Neuronal stem cell (in vitro differentiated cells): Measurements from ENCODE around the gene KCNJ11.

Experiments
- DNase-seq: peaks from one replicate; pipeline ENCODE4 v3.0.0-alpha.2; 2013; ENCODE audit warnings: low spot score
- H2AFZ ChIP-seq: one replicate; pipeline ENCODE4 v1.6.1; 2013; ENCODE audit warnings: mild to moderate bottlenecking, low read length, inconsistent platforms
- H2AK5ac ChIP-seq: 2 replicates; pipeline ENCODE4 v1.6.1; 2013; ENCODE audit warnings: low read depth, mild to moderate bottlenecking, inconsistent platforms, low read length, moderate library complexity, mixed read lengths
- H2BK120ac ChIP-seq: 2 replicates; pipeline ENCODE4 v1.6.1; 2013; ENCODE audit warnings: low read depth, mild to moderate bottlenecking, inconsistent platforms, low read length, moderate library complexity, mixed read lengths
- H2BK12ac ChIP-seq: one replicate; pipeline ENCODE4 v1.6.1; 2013; ENCODE audit warnings: low read length, inconsistent platforms
- H2BK15ac ChIP-seq: 2 replicates; pipeline ENCODE4 v1.6.1; 2013; ENCODE audit warnings: mild to moderate bottlenecking, low read length, inconsistent platforms, mixed read lengths
- H2BK5ac ChIP-seq: one replicate; pipeline ENCODE4 v1.6.1; 2013; ENCODE audit warnings: inconsistent platforms, mild to moderate bottlenecking, low read length, moderate library complexity
- H3K14ac ChIP-seq: one replicate; pipeline ENCODE4 v1.6.1; 2013; ENCODE audit warnings: low read length, inconsistent platforms
- H3K18ac ChIP-seq: 2 replicates; pipeline ENCODE4 v1.6.1; 2013; ENCODE audit warnings: low read length, inconsistent platforms
- H3K23ac ChIP-seq: 2 replicates; pipeline ENCODE4 v1.6.1; 2013; ENCODE audit warnings: low read depth, mild to moderate bottlenecking, mixed read lengths, low read length, inconsistent platforms; ENCODE audit not compliant: poor library complexity
- H3K27ac ChIP-seq: replicated peaks from 3 replicates; pipeline ENCODE4 v1.5.1; 2013; ENCODE audit warnings: low read length, inconsistent platforms
- H3K27me3 ChIP-seq, 3 experiments: 2 replicates each; pipeline ENCODE4 v1.6.1; 2013; ENCODE audit warnings: low read length in 3 of 3, mild to moderate bottlenecking in 2 of 3, inconsistent platforms in 1 of 3, low read depth in 1 of 3, mixed read lengths in 1 of 3, moderate library complexity in 1 of 3; ENCODE audit not compliant: control insufficient read depth in 3 of 3, insufficient read depth in 3 of 3
- H3K36me3 ChIP-seq, 2 donors: replicated peaks in 1 of 2; 2 replicates each; pipeline ENCODE4 v1.6.1; 2013; ENCODE audit warnings: low read length in 2 of 2; ENCODE audit not compliant: control insufficient read depth in 2 of 2, insufficient read depth in 2 of 2
- H3K4ac ChIP-seq: 2 replicates; pipeline ENCODE4 v1.6.1; 2013; ENCODE audit warnings: inconsistent platforms, mild to moderate bottlenecking, low read length, moderate library complexity
- H3K4me1 ChIP-seq, 2 donors: 1 replicate in 1 of 2; 2 replicates in 1 of 2; pipeline ENCODE4 v1.6.1; 2013; ENCODE audit warnings: low read length in 2 of 2, low read depth in 1 of 2; ENCODE audit not compliant: control insufficient read depth in 2 of 2, insufficient read depth in 1 of 2
- H3K4me2 ChIP-seq: one replicate; pipeline ENCODE4 v1.6.1; 2013; ENCODE audit warnings: mild to moderate bottlenecking, low read length, inconsistent platforms; ENCODE audit not compliant: insufficient read depth, poor library complexity, severe bottlenecking
- H3K4me3 ChIP-seq, 2 donors: 2 replicates each; pipeline ENCODE4 v1.5.1; 2013; ENCODE audit warnings: low read length in 2 of 2, mild to moderate bottlenecking in 2 of 2, inconsistent platforms in 1 of 2, moderate library complexity in 1 of 2
- H3K79me1 ChIP-seq: one replicate; pipeline ENCODE4 v1.6.1; 2013; ENCODE audit warnings: low read depth, mild to moderate bottlenecking, inconsistent platforms, low read length, moderate library complexity
- H3K9ac ChIP-seq: one replicate; pipeline ENCODE4 v1.6.1; 2013; ENCODE audit warnings: mild to moderate bottlenecking, low read depth, low read length, inconsistent platforms; ENCODE audit not compliant: poor library complexity
- H3K9me3 ChIP-seq, 2 donors: replicated peaks in 1 of 2; 2 replicates each; pipeline versions ENCODE3 to v1.6.1; 2013; ENCODE audit warnings: low read length in 2 of 2, mild to moderate bottlenecking in 2 of 2, inconsistent platforms in 1 of 2, low read depth in 1 of 2, mixed read lengths in 1 of 2, moderate library complexity in 1 of 2; ENCODE audit not compliant: control insufficient read depth in 2 of 2, insufficient read depth in 1 of 2
- H4K8ac ChIP-seq: one replicate; pipeline ENCODE4 v1.6.1; 2013; ENCODE audit warnings: low read depth, mild to moderate bottlenecking, inconsistent platforms, low read length, moderate library complexity
- H4K91ac ChIP-seq: one replicate; pipeline ENCODE4 v1.6.1; 2013; ENCODE audit warnings: low read length, low read depth, mild to moderate bottlenecking, inconsistent platforms; ENCODE audit not compliant: poor library complexity
- WGBS, 2 donors: extraction: QIAGEN DNeasy Blood & Tissue Kit; methylation state at CpG; one replicate each; pipeline ENCODE4 v1.1.7; 2013; ENCODE audit warnings: missing lambda C conversion rate in 2 of 2, mixed read lengths in 1 of 2; ENCODE audit not compliant: insufficient read length in 2 of 2, insufficient replicate concordance in 1 of 2; ENCODE audit errors: extremely low coverage in 2 of 2; 5-methylcytosine and 5-hydroxymethylcytosine counted together

The KCNJ11 gene

GRCh38 chr11:17343257-17343656, 45.2 kb downstream of the KCNJ11 start:
- no peaks in the 10 kb centered on the region for H3K79me1 ChIP-seq
- H2AFZ ChIP-seq = no peak overlapping the region
- no peak overlapping the region for H3K14ac ChIP-seq
- H4K8ac ChIP-seq = no peak overlapping the region
- H2BK12ac ChIP-seq = no peak overlapping the region
- no peak overlapping the region for H2BK120ac ChIP-seq
- H3K27ac ChIP-seq = no peak overlapping the region
- no peak overlapping the region for H3K4ac ChIP-seq
- H3K36me3 ChIP-seq = no peaks in the 10 kb centered on the region
- no CpG with 5 or more reads among the region's 2 CpGs for WGBS, 2 donors
- H3K9me3 ChIP-seq = no peaks in the 10 kb centered on the region
- no peak overlapping the region for H2BK5ac ChIP-seq
- no peak overlapping the region for H3K18ac ChIP-seq
- no peak overlapping the region for H3K9ac ChIP-seq
- no peak for DNase-seq
- H3K4me2 ChIP-seq = no peak overlapping the region
- H2AK5ac ChIP-seq = no peak overlapping the region
- no peaks in the 10 kb centered on the region for H3K27me3 ChIP-seq
- no peak overlapping the region for H2BK15ac ChIP-seq
- no peak overlapping the region for H3K23ac ChIP-seq
- H3K4me1 ChIP-seq = no peaks in the 10 kb centered on the region
- H4K91ac ChIP-seq = no peak overlapping the region
- H3K4me3 ChIP-seq = no peak overlapping the region
